ENCODE measurements around the gene TYW5.
"Not testable (repeated sequence)": the region's sequence is repeated elsewhere in the genome, so short reads cannot be mapped to it uniquely, and the experiment has no call there.

Gene TYW5

GRCh38 chr2:199912553-199913114 is 42.7 kb downstream of the TYW5 start:
- DNase-seq, result not testable (repeated sequence)

- DNase-seq, result no peak
These were observed 43.5 kb downstream of the TYW5 start for GRCh38 chr2:199911877-199912161.

- peak; percentile 96 for DNase-seq
These were observed 44.0 kb downstream of the TYW5 start, which contains the start of gene C2orf69 for GRCh38 chr2:199911052-199911876. TSS of gene C2orf69 (plus strand) at chr2:199911293. CDS start at chr2:199911439, 146 bp downstream.

- DNase-seq, result no peak
These were observed 44.8 kb downstream of the TYW5 start for GRCh38 chr2:199910338-199911051.

GRCh38 chr2:199907008-199907714 is 48.1 kb downstream of the TYW5 start:
- no peak for DNase-seq

GRCh38 chr2:199903111-199903510 is 52.2 kb downstream of the TYW5 start:
- no peak for DNase-seq

- no peak for DNase-seq
These were observed 52.7 kb downstream of the TYW5 start for GRCh38 chr2:199902486-199903110.

GRCh38 chr2:199901942-199902341 is 53.3 kb downstream of the TYW5 start:
- DNase-seq, result no peak

GRCh38 chr2:199896617-199897016 is 58.7 kb downstream of the TYW5 start:
- DNase-seq, result no peak

GRCh38 chr2:199895406-199895805 is 59.9 kb downstream of the TYW5 start:
- DNase-seq, result no peak

GRCh38 chr2:199883474-199884212 is 71.6 kb downstream of the TYW5 start:
- no peak for DNase-seq

GRCh38 chr2:199882667-199883066 is 72.6 kb downstream of the TYW5 start:
- DNase-seq, result no peak

All from activated effector memory CD4-positive, alpha-beta T cell treated with anti-CD3 and anti-CD28 coated beads, Interleukin-2, amount 50 U/mL, for 16 hours (primary cell).